ENCODE measurements around the gene GGT5.
"Not testable (repeated sequence)": the region's sequence is repeated elsewhere in the genome, so short reads cannot be mapped to it uniquely, and the experiment has no call there.

The GGT5 gene

DNA sequence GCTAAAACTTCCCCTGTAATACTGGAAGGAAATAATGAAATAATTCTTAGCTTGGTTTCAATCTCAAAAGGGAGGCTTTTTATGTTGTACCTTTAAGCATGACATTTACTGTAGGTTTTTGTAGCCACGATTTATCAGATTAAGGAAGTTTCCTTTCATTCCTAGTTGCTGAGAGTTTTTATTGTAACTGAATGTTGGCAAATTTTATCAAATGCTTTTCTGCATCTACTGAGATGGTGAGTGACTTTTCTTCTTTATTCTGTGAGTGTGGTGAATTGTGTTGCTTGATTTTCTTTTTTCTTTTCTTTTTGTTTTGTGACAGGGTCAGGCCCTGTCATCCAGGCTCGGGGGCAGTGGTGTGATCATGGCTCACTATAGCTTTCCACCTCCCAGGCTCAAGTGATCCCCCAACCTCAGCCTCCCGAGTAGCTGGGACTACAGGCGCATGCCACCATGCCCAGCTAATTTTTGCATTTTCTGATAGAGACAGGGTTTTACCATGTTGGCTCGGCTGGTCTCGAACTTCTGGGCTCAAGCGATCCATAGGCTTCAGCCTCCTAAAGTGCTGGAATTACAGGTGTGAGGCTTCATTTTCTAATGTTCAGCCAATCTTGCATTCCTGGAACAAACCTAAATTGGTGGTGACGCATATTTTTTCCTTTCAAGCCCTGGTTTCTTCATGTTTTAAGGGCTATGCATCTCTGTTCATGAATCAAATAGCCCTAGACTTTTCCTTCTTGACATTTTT, 37.4 kb downstream of the GGT5 start:
- TF ChIP-seq, protein P1, sequence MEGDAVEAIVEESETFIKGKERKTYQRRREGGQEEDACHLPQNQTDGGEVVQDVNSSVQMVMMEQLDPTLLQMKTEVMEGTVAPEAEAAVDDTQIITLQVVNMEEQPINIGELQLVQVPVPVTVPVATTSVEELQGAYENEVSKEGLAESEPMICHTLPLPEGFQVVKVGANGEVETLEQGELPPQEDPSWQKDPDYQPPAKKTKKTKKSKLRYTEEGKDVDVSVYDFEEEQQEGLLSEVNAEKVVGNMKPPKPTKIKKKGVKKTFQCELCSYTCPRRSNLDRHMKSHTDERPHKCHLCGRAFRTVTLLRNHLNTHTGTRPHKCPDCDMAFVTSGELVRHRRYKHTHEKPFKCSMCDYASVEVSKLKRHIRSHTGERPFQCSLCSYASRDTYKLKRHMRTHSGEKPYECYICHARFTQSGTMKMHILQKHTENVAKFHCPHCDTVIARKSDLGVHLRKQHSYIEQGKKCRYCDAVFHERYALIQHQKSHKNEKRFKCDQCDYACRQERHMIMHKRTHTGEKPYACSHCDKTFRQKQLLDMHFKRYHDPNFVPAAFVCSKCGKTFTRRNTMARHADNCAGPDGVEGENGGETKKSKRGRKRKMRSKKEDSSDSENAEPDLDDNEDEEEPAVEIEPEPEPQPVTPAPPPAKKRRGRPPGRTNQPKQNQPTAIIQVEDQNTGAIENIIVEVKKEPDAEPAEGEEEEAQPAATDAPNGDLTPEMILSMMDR (IDR thresholded peaks at IDR 0.05; ENCODE audit: extremely low read depth, missing control alignments): no peak
- DNase-seq (ENCODE audit: low spot score): no peak

DNA sequence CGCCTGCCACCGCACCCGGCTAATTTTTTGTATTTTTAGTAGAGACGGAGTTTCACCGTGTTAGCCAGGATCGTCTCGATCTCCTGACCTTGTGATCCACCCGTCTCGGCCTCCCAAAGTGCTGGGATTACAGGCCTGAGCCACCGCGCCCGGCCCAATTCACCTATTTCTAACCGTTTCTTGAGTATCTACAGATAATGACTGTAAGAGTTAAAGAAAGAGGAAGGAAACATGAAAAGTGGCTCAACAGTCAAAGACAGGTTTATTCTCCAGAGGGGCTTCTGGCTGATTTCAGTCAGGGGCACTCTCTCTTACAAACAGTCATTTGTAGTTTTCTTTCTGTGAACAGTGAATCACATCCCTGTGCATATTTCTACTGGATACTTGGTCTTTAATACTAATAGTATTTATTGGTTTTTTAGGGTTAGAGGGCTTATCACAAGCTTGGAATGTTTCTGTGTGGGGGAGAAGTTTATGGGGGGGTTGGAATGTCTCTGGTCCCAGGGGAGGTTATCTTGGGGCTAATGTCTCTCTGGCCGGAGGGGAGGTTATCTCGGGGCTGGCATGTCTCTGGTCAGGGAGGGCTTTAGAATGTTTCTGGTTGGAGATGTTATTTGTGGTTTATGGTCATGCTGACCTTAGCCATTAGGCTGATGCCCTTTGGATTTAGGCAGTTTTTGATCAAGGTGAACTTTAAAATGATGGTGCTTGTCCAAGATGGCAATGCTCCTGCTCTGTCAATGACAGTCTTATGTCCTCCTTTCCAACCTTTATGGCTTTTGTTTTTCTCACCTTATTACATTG, 38.2 kb downstream of the GGT5 start:
- DNase-seq (ENCODE audit: low spot score): not testable (repeated sequence)

DNA sequence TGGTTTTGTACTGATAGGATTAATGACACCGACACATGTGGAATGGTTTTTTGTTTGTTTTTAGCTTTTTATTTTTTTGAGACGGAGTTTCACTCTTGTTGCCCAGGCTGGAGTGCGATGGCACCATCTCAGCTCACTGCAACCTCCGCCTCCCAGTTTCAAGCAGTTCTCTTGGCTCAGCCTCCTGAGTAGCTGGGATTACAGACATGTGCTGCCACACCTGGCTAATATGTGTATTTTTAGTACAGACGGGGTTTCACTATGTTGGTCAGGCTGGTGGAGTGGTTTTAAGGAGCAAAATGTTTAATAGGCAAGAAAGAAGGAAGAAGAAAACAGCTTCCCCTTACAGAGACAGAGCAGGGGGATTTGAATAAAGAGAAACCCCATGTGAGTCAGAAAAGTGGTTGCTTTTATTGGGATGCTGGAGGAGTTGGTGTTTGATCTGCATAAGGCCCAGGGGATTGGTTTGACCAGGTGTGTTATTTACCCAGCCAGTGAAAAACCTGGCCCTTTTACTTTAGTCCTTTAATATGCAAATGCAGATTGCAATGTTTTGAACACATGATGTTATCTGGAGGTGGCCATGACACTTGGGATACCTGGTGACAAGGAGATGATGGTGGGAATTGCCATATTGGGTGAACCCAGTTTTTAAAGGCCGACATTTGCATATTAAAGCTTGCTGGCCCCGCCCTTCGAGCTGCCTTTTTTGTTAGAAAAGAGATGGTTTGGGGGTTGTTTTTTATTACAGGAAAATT, 39.3 kb downstream of the GGT5 start:
- no peak for DNase-seq (ENCODE audit: low spot score)
- TF ChIP-seq, protein P1 (IDR thresholded peaks at IDR 0.05; ENCODE audit: extremely low read depth, missing control alignments): no peak

DNA sequence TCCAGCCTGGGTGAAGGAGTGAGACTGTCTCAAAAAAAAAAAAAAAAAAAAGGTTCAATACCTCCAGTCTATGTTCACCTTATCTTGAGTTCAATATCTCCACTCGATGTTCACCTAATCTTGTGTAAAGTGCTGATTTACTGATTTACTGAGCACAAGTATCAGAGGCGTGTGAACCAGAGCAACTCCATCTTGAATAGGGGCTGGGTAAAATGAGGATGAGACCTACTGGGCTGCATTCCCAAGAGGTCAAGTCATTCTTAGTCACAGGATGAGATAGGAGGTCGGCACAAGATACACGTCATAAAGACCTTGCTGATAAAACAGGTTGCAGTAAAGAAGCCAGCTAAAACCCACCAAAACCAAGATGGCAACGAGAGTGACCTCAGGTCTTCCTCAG, 41.0 kb downstream of the GGT5 start:
- DNase-seq (ENCODE audit: low spot score): not testable (repeated sequence)

DNA sequence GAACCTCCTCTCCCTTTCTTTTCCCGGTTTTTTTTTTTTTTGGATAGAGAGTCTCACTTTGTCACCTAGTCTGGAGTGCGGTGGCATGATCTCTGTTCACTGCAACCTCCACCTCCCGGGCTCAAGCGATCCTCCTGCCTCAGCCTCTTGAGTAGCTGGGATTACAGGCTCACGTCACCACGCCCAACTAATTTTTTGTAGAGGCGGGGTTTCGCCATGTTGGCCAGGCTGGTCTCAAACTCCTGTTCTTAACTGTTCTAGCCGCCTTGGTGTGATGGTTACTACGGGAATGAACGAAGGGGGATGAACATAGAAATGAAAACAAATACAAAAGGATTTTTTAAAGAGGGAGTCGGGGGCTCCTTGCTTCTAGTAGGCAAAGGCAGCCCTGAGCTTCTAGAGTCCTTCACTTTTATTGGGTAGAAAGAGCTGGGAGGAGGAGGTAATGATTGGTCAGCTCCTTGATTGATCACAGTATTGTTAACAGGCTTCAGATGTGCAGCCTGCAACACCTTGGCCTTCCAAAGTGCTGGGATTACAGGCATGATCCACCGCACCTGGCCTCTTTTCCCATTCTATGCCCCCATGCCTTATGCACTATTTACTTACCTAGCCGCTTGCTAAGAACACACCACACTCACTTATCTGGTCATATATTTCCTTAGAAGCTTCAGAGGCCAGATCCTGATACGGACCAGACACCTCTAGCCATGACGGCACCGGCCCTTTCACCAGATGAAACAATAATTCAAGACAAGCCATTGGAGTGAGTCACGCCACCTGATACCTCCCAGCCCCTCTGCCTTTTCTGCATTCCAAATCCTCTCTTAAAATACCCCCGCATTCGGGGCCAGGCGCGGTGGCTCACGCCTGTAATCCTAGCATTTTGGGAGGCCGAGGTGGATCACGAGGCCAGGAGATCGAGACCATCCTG, 42.9 kb downstream of the GGT5 start:
- TF ChIP-seq, protein P1 (IDR thresholded peaks at IDR 0.05; ENCODE audit: extremely low read depth, missing control alignments): no peak
- DNase-seq (ENCODE audit: low spot score): no peak

DNA sequence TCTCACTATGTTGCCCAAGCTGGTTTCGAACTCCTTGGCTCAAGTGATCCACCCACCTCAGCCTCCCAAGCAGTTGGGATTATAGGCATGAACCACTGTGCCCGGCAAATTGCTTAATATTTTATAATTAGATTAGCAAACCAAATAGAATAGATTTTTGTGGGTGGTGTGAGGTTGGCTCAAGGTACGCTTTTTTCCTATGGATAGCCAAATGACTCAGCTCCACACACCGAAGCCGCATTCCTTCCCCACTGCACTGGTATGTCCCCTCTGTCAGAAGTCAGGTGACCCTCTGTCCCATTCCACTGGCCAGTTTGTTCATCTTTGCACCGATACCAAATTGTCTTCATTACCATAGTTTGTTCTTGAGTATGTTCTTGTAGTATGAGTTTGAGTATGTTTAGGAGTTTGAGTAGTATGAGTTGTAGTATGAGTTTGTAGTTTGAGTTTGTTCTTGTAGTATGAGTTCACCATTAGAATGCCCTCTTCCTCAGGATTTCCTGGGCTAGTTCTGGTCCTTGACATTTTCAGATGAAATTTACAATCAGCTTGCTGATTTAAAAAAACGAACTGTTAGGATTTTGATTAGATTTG, 44.2 kb downstream of the GGT5 start:
- no peak for DNase-seq (ENCODE audit: low spot score)
- TF ChIP-seq, protein P1 (IDR thresholded peaks at IDR 0.05; ENCODE audit: extremely low read depth, missing control alignments): no peak

DNA sequence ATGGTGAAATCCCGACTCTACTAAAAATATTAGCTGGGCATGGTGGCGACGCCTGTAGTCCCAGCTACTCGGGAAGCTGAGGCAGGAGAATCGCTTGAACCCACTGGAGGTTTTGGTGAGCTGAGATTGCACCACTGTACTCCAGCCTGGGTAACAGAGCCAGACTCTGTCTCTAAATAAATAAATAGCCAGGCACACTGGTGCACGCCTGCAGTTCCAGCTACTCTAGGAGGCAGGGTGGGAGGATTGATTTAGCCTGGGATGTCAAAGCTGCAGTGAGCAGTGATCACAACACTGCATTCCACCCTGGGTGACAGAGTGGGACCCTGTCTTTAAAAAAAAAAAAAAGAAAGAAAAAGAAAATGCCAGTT, 46.2 kb downstream of the GGT5 start:
- TF ChIP-seq, protein P1 (IDR thresholded peaks at IDR 0.05; ENCODE audit: extremely low read depth, missing control alignments): no peak
- DNase-seq (ENCODE audit: low spot score): no peak
